PFSK-1 (cell line): ENCODE results near the gene KDM4B.

Experiments
- FOXP2 ChIP-seq: optimal IDR thresholded peaks from 2 replicates; pipeline ENCODE3; 2011; ENCODE audit warnings: borderline replicate concordance, control low read depth, inconsistent platforms; ENCODE audit not compliant: insufficient read depth; ENCODE audit errors: extremely low read length, extremely low read depth
- POLR2AphosphoS5 ChIP-seq: IDR thresholded peaks from 2 replicates; pipeline ENCODE4 v1.6.1; 2012; ENCODE audit warnings: low read depth, mild to moderate bottlenecking, control low read depth, low read length, moderate library complexity
- SIN3A ChIP-seq: IDR thresholded peaks from 2 replicates; pipeline ENCODE4 v1.6.1; 2012; ENCODE audit warnings: mild to moderate bottlenecking, low read length, moderate library complexity, borderline replicate concordance; ENCODE audit not compliant: insufficient read depth
- TAF1 ChIP-seq: IDR thresholded peaks from 2 replicates; pipeline ENCODE4 v1.6.1; 2012; ENCODE audit warnings: low read length, control low read depth, borderline replicate concordance; ENCODE audit not compliant: insufficient read depth
- TF ChIP-seq, protein P1 (sequence below), 2 experiments: IDR thresholded peaks; 2 replicates each; pipeline versions ENCODE4 v1.6.1 to v1.8.0; 2011 to 2012; ENCODE audit warnings: low read depth in 2 of 2, low read length in 2 of 2, control low read depth in 1 of 2, inconsistent platforms in 1 of 2, mild to moderate bottlenecking in 1 of 2, moderate library complexity in 1 of 2; ENCODE audit not compliant: insufficient read depth in 1 of 2

The KDM4B gene

GRCh38 chr19:5045029-5045428 lies 76.1 kb downstream of the KDM4B start:
- TF ChIP-seq SIN3A (no peak), TAF1 (no peak), POLR2AphosphoS5 (no peak)
- TF ChIP-seq, protein P1, sequence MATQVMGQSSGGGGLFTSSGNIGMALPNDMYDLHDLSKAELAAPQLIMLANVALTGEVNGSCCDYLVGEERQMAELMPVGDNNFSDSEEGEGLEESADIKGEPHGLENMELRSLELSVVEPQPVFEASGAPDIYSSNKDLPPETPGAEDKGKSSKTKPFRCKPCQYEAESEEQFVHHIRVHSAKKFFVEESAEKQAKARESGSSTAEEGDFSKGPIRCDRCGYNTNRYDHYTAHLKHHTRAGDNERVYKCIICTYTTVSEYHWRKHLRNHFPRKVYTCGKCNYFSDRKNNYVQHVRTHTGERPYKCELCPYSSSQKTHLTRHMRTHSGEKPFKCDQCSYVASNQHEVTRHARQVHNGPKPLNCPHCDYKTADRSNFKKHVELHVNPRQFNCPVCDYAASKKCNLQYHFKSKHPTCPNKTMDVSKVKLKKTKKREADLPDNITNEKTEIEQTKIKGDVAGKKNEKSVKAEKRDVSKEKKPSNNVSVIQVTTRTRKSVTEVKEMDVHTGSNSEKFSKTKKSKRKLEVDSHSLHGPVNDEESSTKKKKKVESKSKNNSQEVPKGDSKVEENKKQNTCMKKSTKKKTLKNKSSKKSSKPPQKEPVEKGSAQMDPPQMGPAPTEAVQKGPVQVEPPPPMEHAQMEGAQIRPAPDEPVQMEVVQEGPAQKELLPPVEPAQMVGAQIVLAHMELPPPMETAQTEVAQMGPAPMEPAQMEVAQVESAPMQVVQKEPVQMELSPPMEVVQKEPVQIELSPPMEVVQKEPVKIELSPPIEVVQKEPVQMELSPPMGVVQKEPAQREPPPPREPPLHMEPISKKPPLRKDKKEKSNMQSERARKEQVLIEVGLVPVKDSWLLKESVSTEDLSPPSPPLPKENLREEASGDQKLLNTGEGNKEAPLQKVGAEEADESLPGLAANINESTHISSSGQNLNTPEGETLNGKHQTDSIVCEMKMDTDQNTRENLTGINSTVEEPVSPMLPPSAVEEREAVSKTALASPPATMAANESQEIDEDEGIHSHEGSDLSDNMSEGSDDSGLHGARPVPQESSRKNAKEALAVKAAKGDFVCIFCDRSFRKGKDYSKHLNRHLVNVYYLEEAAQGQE (IDR thresholded peaks at IDR 0.05; ENCODE audit: insufficient read depth in 1 of 2, low read depth in 2 of 2, low read length in 2 of 2), result no peak

GRCh38 chr19:5045956-5046338 lies 77.0 kb downstream of the KDM4B start:
- TF ChIP-seq POLR2AphosphoS5, result no peak
- no peak for TF ChIP-seq FOXP2
- TF ChIP-seq, protein P1 (IDR thresholded peaks at IDR 0.05; ENCODE audit: insufficient read depth in 1 of 2, low read depth in 2 of 2, low read length in 2 of 2), result no peak
- TF ChIP-seq TAF1, result no peak
- no peak for TF ChIP-seq SIN3A

- TF ChIP-seq FOXP2 (no peak), TAF1 (no peak), SIN3A (no peak), POLR2AphosphoS5 (no peak)
- TF ChIP-seq, protein P1 (IDR thresholded peaks at IDR 0.05; ENCODE audit: insufficient read depth in 1 of 2, low read depth in 2 of 2, low read length in 2 of 2), result no peak
Observed at GRCh38 chr19:5046339-5047039, 77.6 kb downstream of the KDM4B start.

GRCh38 chr19:5047251-5047935 lies 78.5 kb downstream of the KDM4B start:
- TF ChIP-seq TAF1 (no peak), FOXP2 (no peak), POLR2AphosphoS5 (no peak), SIN3A (no peak)
- TF ChIP-seq, protein P1 (IDR thresholded peaks at IDR 0.05; ENCODE audit: insufficient read depth in 1 of 2, low read depth in 2 of 2, low read length in 2 of 2), result no peak
